Muscle of leg (tissue), 11 donors: ENCODE data around the gene CNGA2. TPM values are rescaled to one million over a fixed set of nuclear protein-coding genes. Genes with fewer than 3 reads are reported as not detected.

Source experiments
- DNase-seq: peaks from one replicate; pipeline ENCODE4 v3.0.0; 2013
- H3K27ac ChIP-seq: one replicate; pipeline ENCODE4 v1.5.1; 2013; ENCODE audit warnings: mild to moderate bottlenecking, low read length, control low read depth
- H3K27me3 ChIP-seq: one replicate; pipeline ENCODE4 v1.6.1; 2013; ENCODE audit warnings: low read length; ENCODE audit not compliant: control insufficient read depth, insufficient read depth
- H3K36me3 ChIP-seq: one replicate; pipeline ENCODE4 v1.6.1; 2013; ENCODE audit warnings: low read length; ENCODE audit not compliant: control insufficient read depth, insufficient read depth
- H3K4me1 ChIP-seq: one replicate; pipeline ENCODE4 v1.6.1; 2013; ENCODE audit warnings: low read length; ENCODE audit not compliant: control insufficient read depth, insufficient read depth
- H3K4me3 ChIP-seq: one replicate; pipeline ENCODE4 v1.5.1; 2013; ENCODE audit warnings: low read length, control low read depth
- H3K9me3 ChIP-seq: replicated peaks from 2 replicates; pipeline ENCODE4 v1.6.1; 2013; ENCODE audit warnings: low read depth, low read length; ENCODE audit not compliant: control insufficient read depth
- WGBS: methylation state at CpG from one replicate; pipeline ENCODE4 v1.1.5; 2013; ENCODE audit warnings: missing lambda C conversion rate; ENCODE audit not compliant: insufficient coverage; 5-methylcytosine and 5-hydroxymethylcytosine counted together
- polyA plus RNA-seq, 8 donors: library from polyadenylated mRNA; unstranded; fragments of 120-200 nt; gene quantifications; one replicate each; pipeline versions ENCODE4 v1.2.1 to v1.2.3, GENCODE V29; 2013; ENCODE audit warnings: inconsistent platforms in 1 of 8, low replicate concordance in 1 of 8; ENCODE audit not compliant: insufficient read length in 8 of 8, insufficient read depth in 1 of 8
- total RNA-seq: library from RNA; stranded (reverse); fragments of 120-200 nt; gene quantifications from one replicate; pipeline ENCODE4 v1.2.4, GENCODE V29; 2013

The CNGA2 gene
- total and polyA plus RNA-seq, 9 donors: not detected

DNA sequence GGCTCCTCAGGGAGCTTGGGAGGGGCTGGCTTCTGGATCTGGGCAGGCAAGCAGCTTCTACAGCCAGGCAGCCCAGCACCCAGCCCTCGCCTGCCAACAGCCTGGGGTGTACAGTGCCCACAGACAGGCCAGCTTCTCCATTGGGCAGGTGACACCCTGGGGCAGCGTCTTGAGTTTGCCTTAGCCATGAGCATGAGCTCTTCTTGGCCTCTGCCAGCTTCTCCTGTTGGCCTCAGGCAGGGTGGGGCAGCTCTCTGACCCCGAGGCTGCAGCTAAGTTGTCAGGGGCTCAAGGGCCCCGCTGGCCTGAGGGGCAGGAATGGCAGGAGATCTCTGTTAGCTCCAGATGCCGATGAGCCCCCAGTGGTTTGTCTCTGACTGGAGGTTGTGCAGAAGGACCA is 7.8 kb upstream of the CNGA2 start:
- DNase-seq: no peak
- 67% methylated on average over 5 of the region's 5 CpGs for WGBS
- peaks cover 22% of the 10 kb centered on the region for H3K27me3 ChIP-seq
- H3K27ac ChIP-seq: no peak overlapping the region
- H3K9me3 ChIP-seq: no peaks in the 10 kb centered on the region
- peaks cover 22% of the 10 kb centered on the region for H3K4me1 ChIP-seq
- no peaks in the 10 kb centered on the region for H3K36me3 ChIP-seq
- no peak overlapping the region for H3K4me3 ChIP-seq

DNA sequence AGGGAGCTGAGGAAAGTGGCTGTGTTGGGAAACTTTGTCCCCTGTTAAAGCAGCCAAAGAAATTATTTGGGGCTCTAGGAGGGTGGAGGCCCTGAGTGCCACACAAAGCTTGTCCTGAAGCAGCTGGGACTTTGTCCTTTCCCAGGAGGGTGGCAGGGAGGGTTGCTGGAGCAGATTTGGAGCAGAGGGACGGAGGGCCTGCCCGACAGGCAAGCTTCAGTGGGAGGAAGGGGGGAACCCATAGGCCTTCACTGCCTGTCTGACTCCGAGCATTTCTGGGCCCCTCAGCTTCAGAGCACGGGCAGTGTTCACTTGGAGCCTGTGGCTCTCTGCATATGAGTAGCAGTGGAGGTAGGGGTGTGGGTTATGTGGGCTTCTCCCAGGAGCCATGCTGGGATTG is 7.2 kb upstream of the CNGA2 start:
- Histone ChIP-seq H3K4me1 (peaks cover 22% of the 10 kb centered on the region), H3K36me3 (no peaks in the 10 kb centered on the region), H3K4me3 (no peak overlapping the region), H3K9me3 (no peaks in the 10 kb centered on the region), H3K27me3 (peaks cover 24% of the 10 kb centered on the region), H3K27ac (no peak overlapping the region)
- 84% methylated on average over 3 of the region's 4 CpGs for WGBS
- no peak for DNase-seq

DNA sequence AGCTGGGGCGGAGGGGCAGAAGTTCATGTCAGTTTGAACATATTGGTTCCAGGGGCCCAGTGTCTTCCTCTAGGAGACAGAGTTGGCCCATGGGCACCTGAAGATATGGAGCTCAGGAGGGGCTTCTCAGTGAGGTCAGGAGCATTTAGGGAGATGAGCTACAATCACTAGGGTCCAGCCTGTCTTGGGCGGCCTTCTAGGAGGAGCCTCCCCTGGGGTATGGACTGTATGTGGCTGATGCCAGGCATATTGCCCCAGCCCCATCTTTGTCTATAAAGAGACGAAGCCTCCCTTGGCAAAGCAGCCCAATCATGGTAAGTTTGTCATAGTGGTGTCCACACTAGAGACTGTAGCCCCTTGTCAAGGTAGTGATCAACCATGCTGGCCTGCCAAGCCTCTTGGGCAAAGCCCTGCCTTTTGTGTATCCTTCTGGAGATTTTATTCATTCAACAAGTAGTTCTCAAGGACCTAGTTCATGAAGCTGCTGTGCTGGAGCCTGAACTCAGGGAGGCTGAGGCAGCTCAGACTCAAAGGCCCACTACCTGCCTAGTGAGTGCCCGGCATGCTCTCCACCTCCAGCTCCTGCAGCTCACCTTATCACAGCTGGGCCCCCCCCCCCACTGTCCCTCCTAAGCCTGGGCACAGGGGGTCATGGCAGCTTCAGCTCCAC is 5.4 kb upstream of the CNGA2 start:
- Histone ChIP-seq H3K9me3 (no peaks in the 10 kb centered on the region), H3K4me3 (no peak overlapping the region), H3K4me1 (peaks cover 13% of the 10 kb centered on the region), H3K36me3 (no peaks in the 10 kb centered on the region), H3K27ac (no peak overlapping the region), H3K27me3 (peaks cover 22% of the 10 kb centered on the region)
- WGBS: 67% methylated on average over 2 of the region's 4 CpGs
- no peak for DNase-seq

DNA sequence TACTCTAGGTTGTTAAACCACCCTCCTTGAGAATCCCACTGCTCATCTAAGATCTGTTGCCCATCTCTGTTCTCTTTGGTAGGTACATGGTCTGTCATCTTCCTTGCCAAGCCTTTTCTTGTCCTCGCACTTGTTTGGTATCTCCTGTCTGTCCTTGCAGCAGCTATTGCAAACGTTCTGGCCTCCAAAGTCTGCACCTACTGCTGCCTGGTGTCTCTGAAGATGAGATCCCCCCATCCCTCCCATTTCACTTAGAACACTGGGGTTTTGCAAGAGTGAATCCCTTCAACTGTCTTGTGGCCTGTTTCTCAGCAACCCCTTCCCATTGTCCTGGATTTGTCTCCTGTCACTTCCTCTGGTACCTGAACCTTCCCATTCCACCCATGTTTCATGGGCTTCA is 673 bp downstream of the CNGA2 start:
- Histone ChIP-seq H3K27me3 (peaks cover 30% of the 10 kb centered on the region), H3K36me3 (no peaks in the 10 kb centered on the region), H3K4me1 (no peaks in the 10 kb centered on the region), H3K4me3 (no peak overlapping the region), H3K27ac (no peak overlapping the region), H3K9me3 (no peaks in the 10 kb centered on the region)
- WGBS: no CpG with 5 or more reads among the region's 2 CpGs
- DNase-seq: no peak

DNA sequence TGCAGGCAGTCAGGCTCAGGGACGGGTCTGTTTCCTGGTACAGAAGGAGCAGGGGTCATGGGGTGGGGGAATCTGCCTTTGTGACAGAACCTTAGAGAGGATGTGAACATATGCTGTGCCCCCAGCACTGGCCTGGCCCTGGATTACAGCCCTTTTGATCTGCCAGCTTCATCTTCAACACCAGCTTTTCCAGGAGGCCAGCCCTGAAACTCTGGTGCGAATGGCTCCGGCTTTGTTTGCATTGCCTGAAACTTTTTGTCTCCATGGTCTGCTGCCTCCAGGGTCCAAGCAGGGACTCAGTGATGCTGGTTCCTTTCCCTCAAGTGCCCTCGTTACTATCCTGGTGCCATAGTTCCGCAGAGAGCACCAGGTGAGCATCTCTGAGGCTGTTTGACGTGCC is 2.1 kb downstream of the CNGA2 start:
- Histone ChIP-seq H3K4me1 (no peaks in the 10 kb centered on the region), H3K36me3 (no peaks in the 10 kb centered on the region), H3K27ac (no peak overlapping the region), H3K27me3 (peaks cover 33% of the 10 kb centered on the region), H3K4me3 (no peak overlapping the region), H3K9me3 (no peaks in the 10 kb centered on the region)
- WGBS: 72% methylated on average over 6 of the region's 6 CpGs
- no peak for DNase-seq

DNA sequence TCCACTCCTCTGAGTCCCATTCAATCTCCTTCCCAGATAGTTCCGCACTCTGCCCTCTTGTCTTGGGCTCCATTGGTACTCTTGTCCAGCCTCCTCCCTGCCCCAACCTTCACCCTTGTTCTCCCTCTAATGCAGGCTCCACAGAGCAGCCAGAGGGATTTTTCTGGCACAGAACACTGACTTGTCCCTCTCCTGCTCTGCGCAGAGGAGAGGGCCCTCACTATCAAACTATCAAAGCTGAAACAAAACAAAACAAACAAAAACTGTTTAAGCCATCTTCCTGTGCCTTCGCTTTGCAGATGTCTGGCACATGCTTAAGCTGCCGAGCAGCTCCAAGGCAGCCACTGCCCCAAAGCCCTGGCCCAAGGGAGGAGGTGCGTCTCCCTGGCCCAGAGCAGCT is 2.9 kb downstream of the CNGA2 start:
- H3K36me3 ChIP-seq: no peaks in the 10 kb centered on the region
- WGBS: 66% methylated on average over 3 of the region's 5 CpGs
- H3K27ac ChIP-seq: no peak overlapping the region
- H3K4me3 ChIP-seq: no peak overlapping the region
- no peaks in the 10 kb centered on the region for H3K9me3 ChIP-seq
- DNase-seq: no peak
- no peaks in the 10 kb centered on the region for H3K4me1 ChIP-seq
- H3K27me3 ChIP-seq: peaks cover 31% of the 10 kb centered on the region

DNA sequence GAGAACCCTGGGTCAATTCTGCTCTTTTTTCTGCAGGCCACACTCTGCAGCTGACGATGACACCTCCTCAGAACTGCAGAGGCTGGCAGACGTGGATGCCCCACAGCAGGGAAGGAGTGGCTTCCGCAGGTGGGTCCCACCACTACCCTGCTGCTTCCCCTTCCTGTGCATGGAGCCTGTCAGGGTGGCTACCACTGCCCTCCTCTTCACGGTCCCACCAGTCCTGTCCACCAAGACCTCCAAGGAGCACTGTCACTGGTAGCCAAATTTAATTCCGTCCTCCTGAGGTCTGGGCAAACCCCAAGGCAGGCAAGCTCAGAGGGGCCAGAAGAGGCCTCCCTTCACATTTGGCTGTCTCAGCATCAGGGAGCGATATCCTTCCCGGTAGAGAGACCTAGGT is 4.2 kb downstream of the CNGA2 start:
- DNase-seq: no peak
- H3K27me3 ChIP-seq: peaks cover 25% of the 10 kb centered on the region
- no peak overlapping the region for H3K27ac ChIP-seq
- H3K4me3 ChIP-seq: no peak overlapping the region
- H3K4me1 ChIP-seq: no peaks in the 10 kb centered on the region
- H3K36me3 ChIP-seq: no peaks in the 10 kb centered on the region
- no peaks in the 10 kb centered on the region for H3K9me3 ChIP-seq
- 64% methylated on average over 7 of the region's 7 CpGs for WGBS

DNA sequence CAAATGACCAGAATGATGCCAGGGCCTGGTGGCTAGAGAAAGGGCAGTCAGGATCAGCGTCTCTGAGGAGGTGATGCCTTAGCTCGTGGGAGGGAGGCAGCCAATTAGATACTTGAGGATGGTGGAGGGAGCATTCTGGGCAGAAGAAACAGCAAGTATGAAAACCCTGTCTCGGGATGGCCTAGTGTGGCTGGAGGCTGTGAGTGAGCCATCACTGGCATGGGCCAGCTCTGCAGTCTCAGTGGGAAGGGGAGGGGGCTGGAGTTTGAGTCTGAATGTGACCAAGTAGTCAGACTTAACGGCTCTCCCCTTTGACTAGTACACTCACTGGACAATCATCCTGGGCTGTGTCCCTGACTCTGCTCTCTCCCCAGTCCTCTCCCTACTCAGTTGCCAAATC is 7.1 kb downstream of the CNGA2 start:
- no peaks in the 10 kb centered on the region for H3K4me1 ChIP-seq
- H3K27me3 ChIP-seq: peaks cover 24% of the 10 kb centered on the region
- H3K27ac ChIP-seq: no peak overlapping the region
- H3K4me3 ChIP-seq: no peak overlapping the region
- 75% methylated on average over 3 of the region's 4 CpGs for WGBS
- no peak for DNase-seq
- H3K36me3 ChIP-seq: no peaks in the 10 kb centered on the region
- no peaks in the 10 kb centered on the region for H3K9me3 ChIP-seq

DNA sequence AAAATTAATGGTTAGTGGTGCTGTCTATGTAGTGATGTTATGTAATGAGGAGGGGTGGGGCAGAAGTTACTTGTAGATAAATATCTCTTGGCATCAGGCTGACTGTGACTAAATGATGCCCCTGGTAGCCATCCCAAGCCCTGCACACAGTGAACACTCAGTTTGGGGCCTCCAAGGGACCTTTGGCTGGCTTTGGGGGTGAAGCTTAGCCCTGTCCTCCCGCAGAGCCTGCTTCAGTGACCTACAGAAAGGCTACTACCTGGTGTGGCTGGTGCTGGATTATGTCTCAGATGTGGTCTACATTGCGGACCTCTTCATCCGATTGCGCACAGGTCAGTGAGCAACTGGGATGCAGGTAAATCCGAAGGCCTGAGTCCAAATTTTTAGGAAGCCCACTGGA is 7.8 kb downstream of the CNGA2 start:
- Histone ChIP-seq H3K4me3 (no peak overlapping the region), H3K27ac (no peak overlapping the region), H3K36me3 (no peaks in the 10 kb centered on the region), H3K27me3 (peaks cover 20% of the 10 kb centered on the region), H3K9me3 (no peaks in the 10 kb centered on the region), H3K4me1 (no peaks in the 10 kb centered on the region)
- DNase-seq: no peak
- 38% methylated on average over 1 of the region's 5 CpGs for WGBS

DNA sequence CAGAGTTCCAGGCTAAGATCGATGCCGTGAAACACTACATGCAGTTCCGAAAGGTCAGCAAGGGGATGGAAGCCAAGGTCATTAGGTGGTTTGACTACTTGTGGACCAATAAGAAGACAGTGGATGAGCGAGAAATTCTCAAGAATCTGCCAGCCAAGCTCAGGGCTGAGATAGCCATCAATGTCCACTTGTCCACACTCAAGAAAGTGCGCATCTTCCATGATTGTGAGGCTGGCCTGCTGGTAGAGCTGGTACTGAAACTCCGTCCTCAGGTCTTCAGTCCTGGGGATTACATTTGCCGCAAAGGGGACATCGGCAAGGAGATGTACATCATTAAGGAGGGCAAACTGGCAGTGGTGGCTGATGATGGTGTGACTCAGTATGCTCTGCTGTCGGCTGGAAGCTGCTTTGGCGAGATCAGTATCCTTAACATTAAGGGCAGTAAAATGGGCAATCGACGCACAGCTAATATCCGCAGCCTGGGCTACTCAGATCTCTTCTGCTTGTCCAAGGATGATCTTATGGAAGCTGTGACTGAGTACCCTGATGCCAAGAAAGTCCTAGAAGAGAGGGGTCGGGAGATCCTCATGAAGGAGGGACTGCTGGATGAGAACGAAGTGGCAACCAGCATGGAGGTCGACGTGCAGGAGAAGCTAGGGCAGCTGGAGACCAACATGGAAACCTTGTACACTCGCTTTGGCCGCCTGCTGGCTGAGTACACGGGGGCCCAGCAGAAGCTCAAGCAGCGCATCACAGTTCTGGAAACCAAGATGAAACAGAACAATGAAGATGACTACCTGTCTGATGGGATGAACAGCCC is 9.3 kb downstream of the CNGA2 start:
- DNase-seq: no peak
- Histone ChIP-seq H3K9me3 (no peaks in the 10 kb centered on the region), H3K27me3 (peaks cover 20% of the 10 kb centered on the region), H3K27ac (no peak overlapping the region), H3K36me3 (no peaks in the 10 kb centered on the region), H3K4me3 (no peak overlapping the region), H3K4me1 (no peaks in the 10 kb centered on the region)
- WGBS: 85% methylated on average over 21 of the region's 21 CpGs
